ENCODE data around the gene IL21R.
A peak's percentile ranks its signal among the peaks of the same experiment; 100 is the strongest.

Gene IL21R

DNA sequence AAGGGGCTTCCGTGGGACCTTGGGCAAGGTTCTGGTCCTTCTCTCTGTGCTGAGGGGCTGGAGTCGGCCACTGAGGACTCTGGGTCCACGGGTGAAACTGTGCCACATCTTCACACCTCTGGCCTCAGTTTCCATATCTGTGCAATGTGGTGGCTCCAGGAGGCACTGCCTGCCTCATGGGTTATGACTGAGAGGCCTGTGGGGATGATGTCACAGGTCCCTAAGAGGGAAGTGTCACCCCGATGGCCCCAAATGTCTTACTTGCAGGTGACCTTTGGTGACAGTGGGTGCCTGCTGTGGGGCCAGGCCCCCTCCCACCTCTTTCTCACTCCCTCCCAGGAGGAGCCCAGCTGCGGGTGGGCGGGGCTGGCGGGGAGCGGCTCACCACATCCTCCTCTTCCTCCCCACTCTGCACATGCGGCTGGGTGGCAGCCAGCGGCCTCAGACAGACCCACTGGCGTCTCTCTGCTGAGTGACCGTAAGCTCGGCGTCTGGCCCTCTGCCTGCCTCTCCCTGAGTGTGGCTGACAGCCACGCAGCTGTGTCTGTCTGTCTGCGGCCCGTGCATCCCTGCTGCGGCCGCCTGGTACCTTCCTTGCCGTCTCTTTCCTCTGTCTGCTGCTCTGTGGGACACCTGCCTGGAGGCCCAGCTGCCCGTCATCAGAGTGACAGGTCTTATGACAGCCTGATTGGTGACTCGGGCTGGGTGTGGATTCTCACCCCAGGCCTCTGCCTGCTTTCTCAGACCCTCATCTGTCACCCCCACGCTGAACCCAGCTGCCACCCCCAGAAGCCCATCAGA is at the start of gene IL21R:
TSS of gene IL21R (plus strand) at position 407 of the 801 bp plus-strand sequence. CDS start 27,898 bp downstream, outside the sequence.
- DNase-seq, result peak; percentile 73

DNA sequence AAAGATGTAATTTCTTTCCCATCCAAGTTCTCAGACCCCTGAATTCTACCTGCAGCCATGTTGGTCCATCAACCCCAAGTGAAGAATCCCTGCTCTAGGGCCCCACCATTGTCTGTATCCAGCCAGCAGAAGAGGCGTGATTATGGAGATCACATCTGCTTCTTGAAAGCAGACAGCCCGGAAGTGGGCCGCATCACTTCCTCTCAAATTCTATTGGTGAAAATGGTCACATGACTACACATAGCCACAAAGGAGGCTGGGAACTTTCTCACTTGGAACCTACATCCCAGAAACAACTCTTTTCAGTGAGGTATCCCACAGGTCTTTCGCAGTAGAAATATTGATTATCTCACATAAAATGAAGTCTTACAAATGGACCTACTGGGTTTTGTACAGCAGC is 48.1 kb upstream of the IL21R start:
- no peak for DNase-seq

DNA sequence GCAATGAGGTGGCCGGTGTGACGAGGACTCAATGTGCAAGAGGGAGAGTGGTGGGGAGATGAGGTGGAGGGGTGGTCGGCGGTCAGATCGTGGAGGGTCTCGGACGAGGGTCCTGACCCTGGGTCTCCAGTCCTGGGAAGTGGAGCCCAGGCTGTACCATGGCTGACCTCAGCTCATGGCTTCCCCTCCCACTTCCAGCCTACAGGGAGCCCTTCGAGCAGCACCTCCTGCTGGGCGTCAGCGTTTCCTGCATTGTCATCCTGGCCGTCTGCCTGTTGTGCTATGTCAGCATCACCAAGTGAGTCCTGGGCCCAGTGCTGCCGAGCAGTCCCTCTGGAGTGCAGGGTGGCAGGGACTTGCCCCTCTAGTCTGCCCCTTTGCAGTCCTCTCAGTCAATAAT is 46.4 kb upstream of the IL21R start:
- peak; percentile 16 for DNase-seq

DNA sequence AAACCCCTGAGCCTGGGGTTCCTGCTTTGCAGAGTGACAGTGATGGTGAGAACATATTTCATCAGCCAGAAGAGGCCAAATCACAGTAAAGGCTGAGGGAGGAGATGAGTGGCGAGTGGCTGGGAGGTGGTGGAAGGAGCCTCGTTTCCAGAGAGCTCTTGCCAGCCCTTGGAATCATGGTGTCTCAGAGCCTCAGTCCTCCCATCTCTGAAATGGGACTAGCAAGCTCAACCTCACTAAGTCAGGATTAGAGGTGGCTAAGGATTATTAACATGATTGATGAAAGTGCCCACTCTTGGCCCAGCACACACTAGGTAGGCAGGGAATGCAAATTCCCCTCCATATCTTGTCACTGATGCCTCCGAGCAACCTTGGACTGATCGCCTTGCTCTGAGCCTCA is 45.2 kb upstream of the IL21R start:
- no peak for DNase-seq

DNA sequence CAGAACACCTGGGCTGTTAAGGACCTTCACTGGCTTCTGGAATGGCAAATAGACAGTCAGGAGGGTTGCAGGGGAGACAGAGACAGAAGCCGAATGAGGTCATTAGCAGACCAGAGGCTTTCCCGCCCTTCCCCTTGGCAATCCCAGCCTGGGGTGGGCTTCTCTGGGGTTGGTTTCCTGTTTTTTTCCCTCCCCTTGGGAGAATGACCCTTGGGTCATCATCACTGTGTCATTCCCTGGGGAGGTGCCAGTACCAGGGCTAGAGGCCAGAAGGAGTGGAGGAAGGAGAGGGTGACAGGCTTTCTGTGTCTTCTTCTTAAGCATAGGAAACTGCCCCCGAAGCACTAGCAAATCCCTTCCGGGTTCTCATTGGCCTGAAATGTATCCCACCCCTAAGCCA is 42.9 kb upstream of the IL21R start:
- no peak for DNase-seq

DNA sequence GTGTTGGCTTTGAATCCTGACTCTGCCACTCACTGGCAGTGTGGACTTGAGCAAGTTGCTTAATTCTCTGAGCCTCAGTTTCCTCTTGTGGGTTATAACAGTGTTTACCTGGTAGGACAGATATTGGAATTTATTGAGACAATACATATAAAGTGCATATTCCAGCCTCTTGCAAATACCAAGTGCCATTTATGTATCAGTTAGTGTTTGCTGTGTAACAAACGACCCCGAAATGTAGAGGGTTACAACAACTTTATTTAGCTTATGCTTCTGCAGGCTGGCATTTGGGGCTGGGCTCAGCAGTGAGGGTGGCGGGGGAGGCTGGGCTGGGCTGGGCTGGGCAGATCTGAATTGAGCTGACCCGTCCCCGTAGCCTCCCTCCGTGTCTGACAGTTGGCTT is 42.4 kb upstream of the IL21R start:
- DNase-seq, result no peak

DNA sequence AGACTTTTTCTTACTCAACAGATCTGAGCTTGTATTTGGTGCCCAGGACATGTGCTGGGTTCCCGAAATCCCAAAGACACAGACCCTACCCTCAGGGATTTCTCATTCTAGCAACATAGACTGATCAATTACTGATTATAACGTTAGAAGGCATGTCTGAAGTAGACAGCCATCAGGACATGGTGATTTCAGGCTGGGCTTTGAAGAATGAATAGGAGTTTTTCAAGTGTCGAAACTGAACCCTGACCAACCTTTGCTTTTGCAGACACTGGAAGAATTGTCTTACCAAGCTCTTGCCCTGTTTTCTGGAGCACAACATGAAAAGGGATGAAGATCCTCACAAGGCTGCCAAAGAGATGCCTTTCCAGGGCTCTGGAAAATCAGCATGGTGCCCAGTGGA is 40.0 kb upstream of the IL21R start:
- no peak for DNase-seq

DNA sequence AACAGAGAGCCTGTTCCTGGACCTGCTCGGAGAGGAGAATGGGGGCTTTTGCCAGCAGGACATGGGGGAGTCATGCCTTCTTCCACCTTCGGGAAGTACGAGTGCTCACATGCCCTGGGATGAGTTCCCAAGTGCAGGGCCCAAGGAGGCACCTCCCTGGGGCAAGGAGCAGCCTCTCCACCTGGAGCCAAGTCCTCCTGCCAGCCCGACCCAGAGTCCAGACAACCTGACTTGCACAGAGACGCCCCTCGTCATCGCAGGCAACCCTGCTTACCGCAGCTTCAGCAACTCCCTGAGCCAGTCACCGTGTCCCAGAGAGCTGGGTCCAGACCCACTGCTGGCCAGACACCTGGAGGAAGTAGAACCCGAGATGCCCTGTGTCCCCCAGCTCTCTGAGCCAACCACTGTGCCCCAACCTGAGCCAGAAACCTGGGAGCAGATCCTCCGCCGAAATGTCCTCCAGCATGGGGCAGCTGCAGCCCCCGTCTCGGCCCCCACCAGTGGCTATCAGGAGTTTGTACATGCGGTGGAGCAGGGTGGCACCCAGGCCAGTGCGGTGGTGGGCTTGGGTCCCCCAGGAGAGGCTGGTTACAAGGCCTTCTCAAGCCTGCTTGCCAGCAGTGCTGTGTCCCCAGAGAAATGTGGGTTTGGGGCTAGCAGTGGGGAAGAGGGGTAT is 39.3 kb upstream of the IL21R start:
- DNase-seq, result no peak

DNA sequence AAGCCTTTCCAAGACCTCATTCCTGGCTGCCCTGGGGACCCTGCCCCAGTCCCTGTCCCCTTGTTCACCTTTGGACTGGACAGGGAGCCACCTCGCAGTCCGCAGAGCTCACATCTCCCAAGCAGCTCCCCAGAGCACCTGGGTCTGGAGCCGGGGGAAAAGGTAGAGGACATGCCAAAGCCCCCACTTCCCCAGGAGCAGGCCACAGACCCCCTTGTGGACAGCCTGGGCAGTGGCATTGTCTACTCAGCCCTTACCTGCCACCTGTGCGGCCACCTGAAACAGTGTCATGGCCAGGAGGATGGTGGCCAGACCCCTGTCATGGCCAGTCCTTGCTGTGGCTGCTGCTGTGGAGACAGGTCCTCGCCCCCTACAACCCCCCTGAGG is 38.7 kb upstream of the IL21R start:
- no peak for DNase-seq

DNA sequence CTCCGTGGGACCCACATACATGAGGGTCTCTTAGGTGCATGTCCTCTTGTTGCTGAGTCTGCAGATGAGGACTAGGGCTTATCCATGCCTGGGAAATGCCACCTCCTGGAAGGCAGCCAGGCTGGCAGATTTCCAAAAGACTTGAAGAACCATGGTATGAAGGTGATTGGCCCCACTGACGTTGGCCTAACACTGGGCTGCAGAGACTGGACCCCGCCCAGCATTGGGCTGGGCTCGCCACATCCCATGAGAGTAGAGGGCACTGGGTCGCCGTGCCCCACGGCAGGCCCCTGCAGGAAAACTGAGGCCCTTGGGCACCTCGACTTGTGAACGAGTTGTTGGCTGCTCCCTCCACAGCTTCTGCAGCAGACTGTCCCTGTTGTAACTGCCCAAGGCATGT is 38.2 kb upstream of the IL21R start:
- no peak for DNase-seq

DNA sequence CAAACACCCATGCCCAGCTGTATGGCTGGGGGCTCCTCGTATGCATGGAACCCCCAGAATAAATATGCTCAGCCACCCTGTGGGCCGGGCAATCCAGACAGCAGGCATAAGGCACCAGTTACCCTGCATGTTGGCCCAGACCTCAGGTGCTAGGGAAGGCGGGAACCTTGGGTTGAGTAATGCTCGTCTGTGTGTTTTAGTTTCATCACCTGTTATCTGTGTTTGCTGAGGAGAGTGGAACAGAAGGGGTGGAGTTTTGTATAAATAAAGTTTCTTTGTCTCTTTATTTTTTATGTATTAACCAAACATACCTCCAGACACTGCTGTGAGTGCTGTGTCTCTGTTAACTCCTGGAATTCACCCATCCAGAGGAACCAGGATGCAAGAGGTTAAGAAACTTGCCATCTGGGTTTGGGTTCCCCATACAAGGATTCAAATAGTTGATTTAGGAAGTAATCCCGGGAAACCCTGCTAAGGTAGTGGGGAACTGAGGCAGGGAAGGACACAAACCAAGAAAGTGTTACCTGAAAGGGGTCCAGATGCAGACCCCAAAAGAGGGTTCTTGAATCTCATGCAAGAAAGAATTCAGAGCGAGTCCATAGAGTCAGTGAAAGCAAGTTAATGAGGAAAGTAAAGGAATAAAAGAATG is 37.4 kb upstream of the IL21R start:
- no peak for DNase-seq

DNA sequence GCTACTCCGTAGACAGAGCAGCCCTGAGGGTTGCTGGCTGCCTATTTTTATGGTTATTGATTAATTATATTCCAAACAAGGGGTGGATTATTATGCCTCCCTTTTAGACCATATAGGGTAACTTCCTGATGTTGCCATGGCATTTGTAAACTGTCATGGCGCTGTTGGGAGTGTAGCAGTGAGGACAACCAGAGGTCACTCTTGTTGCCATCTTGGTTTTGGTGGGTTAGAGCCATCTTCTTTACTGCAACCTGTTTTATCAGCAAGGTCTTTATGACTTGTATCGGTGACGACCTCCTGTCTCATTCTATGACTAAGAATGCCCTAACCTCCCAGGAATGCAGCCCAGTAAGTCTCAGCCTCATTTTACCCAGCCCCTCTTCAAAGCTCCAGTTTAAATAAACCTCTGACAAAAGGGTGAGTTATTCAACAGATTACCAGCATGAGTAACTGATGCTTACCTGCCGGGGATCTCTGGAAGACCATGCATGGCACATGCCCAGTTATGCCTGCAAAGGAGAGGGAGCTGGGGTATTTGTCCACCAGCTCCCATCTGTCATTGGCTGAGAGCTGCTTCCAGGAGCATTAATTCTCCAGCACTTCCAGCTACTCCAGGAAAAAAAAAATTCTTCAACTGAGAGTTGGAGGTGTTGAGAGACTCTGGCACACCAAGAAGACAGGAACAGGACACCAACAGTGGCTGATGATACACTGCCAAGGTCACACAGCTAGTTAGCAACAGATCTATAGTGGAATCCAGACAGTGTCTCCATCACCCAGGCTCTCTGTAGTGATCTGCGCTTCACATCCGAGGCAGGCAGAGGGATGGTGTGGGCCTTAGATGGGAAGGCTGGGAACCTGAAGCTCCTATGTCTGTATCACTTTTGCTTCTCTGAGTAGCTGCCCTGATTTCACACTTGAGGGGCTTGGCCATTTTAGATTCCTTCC is 36.6 kb upstream of the IL21R start:
- DNase-seq, result peak; percentile 71

DNA sequence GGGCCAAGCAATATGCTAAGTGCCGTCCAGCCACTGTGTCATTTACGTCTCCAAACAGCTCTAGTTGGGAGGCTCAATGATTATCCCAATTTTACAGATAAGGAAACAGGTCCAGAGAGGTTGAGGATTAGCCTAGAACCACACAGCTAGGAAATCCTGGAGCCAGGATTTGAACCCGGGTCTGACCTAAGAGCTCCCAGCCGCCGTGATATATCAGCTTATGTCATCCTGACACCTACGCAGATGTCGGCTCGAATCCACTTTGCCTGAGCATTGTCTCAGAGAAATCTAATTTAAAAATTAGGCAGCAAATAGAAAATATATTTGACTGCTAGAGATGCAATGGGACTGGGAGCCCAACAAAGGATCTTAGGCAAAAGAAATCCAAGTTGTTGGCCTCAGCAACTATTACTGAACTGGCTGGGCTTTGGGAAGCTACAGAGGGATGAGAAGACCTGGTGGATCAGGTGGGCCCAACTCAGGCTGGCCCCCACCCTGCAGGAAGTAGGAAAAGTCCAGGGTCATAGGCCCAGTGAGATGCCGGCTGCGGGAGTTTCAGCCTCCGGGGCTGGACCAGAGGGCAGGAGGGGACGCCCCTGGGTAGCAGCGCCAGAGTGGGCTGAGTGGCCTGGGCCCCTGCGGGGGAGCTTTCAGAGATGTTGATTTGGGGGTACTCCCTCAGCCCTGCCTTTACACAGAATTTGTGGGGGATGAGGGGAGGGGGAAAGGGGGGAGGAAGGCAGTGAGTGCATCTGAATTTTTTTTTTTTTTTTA is 35.1 kb upstream of the IL21R start:
- DNase-seq, result no peak

DNA sequence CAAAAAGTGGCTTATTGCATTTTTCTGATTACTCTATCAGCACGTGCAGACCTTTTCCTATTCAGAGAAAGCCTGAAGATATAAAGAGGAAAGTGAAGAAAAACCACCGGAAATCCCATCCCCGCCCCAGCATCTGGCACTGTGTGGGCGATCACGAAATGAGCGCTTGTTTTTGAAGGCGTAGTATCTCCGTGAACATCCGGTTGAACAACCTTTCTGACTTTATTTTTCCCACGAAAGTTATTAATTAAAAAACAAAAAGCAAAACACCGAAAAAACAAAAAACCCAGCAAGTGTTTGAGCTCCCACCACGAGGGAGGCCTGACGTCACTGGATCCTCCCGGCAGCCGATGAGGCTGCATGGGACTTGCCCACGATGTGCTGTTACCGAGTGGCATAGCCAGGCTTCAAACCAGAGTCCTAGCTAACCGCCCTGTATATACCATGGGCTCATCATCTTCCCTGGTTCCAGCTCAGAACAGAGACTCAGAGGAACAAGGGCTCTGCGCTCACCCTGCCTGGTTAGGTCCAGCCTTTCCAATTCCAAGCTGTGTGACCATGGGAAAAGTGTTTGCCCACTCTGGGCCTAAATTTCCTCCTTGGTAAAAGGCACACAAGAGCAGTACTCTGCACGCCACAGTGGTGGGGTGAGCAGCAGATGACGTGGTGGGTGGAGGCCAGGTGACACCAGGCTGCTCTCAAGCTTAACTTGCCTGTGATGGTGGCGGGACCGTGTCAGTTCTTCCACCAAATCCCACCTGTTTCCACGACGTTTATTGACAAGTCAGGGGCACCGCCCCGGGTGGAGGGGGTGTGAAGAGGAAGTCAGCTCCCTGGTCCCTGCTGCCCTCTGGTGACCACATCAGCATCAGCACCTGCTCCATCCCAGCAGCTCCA is 34.3 kb upstream of the IL21R start:
- peak; percentile 68 for DNase-seq

DNA sequence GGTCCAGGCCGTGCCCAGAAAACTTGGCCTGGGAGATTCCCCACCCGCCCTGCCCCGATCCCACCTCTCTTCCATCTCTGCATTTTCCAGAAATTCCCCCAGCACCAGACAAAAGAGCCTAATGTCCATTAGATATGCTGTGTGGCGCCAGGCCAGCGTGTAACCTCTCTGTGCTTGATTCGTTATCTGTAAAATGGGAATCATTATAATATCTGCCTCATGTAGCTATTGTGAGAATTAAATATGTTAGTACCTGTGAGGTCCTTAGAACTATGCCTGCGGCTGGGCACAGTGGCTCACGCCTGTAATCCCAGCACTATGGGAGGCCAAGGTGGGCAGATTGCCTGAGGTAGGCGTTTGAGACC is 33.6 kb upstream of the IL21R start:
- no peak for DNase-seq

DNA sequence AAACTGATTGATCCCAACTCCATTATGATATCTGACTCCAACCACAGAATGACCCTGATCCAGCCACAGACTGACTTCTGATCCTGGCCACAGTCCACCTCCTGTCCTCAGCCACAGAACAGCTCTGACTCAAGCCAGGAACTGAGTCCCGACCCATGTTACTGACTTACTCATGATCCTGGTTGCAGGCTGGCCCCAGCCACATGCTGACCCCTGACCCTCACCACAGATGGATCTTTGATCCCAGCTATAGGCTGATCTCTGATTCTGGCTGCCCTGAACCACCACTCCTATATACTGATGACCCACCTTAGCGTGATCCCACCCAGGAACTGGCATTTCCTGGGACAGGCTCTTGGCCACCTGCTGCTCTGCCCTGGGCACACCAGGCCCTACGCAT is 32.2 kb upstream of the IL21R start:
- DNase-seq, result no peak

DNA sequence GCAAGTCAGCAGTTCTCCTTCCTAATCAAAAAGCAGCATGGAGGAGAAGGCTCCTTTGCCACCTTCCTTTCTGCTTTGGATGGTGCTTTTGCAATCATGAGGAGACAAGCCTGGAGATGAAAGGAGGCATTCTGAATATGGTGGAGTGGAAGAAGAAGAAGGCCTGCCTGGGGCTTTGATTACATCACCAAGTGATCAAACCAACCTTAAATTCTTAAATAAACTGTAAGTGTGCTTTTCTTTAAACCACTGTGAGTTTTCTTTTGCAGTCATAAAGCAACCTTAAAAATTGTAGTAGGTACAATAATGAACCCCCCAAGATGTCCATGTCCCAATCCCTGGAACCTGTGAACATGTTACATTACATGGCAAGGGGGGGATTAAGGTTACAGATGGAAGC is 31.7 kb upstream of the IL21R start:
- no peak for DNase-seq

DNA sequence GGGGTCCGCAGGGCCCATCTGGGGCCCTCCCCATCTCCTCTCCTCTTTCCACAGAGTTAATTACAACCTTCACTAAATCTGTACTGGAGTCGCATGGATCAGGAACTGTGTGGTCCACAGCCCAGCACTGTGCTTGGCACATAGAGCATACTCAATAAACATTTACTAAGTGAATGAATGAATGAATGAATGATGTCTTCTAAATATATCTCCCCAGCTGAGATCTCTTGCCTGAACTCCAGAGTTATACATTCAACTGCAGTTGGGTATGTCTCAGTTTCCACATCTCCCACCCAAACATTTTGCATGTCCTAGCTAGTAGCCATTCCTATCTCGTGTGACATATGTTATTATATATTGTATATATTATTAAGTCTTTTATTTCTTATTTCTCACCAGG is 28.7 kb upstream of the IL21R start:
- DNase-seq, result no peak

DNA sequence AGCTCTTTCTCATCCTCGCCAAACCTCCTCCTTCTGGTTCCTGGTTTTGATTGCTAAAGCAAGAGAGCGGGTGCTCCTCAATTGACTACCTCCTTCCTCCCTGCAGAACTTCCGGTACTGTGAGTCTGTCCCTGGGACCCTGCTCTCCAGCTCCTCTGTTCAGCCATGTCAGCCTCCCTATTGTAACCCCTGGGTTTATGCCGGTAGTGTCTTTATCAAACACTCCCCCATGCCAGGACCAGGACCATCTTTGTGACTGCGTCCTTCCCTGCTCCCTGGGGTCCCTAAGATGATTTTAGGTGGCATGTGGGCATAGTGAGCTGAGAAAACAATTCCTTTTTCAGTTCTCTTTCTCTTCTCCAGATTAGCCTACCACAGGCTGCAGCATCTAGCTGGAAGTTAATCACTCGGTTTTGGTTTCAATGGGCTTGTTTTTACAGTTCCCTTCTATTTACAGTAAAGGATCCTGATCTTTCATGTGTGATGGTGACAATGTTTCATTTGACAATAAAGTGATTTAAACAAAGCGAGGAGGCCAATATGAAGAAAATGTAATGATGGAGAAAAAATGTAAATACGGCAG is 27.7 kb upstream of the IL21R start:
- no peak for DNase-seq

DNA sequence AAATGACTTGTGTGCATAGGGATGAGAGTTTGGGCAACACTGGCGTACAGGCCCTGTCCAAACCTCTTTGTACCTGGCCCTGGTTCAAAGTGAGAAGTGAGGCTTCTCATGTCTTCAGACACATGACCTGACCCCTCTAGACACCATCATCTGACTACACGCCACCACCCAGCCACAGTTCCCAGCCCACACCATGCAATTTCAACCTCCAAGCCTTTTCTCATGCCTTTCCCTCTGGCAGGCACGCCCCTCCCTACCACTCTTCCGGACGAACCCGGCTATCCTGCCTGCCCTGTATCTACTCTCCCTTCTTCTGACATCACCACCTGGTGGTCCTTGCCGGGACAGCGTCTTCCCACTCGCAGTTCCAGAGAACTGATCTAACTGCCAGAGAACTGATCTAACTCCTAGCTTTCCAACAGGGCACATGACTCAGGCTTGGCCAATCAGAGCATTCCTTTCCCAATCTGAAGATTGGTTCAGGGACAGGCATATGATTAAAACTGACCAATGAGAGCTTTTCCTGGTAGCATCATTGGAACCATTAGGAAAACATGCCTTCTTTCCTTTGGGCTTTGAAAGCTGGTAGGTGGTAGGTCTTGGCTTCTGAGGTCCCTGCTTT is 27.1 kb upstream of the IL21R start:
- peak; percentile 84 for DNase-seq

Measured in fibroblast of skin of right biceps (primary cell).